Heart right ventricle (tissue), 16 donors: ENCODE results near the gene CACNA2D1. TPM values are rescaled to one million over a fixed set of nuclear protein-coding genes. Genes with fewer than 3 reads are reported as not detected.
A peak's percentile ranks its signal among the peaks of the same experiment; 100 is the strongest.

ENCODE experiments used
- ATAC-seq, 8 donors: fragments of 200-7000 bp; cut with Tn5 transposase; one replicate each; pipeline ENCODE4 v1.9.1; 2020; ENCODE audit warnings: mild to moderate bottlenecking in 8 of 8, moderate library complexity in 8 of 8, moderate number of reproducible peaks in 1 of 8
- DNase-seq, 2 donors: peaks; one replicate each; pipeline ENCODE4 v3.0.0-alpha.2; 2020
- H3K27ac ChIP-seq, 10 donors: fragments of 200-600 bp; sonication (generic) in 2 of 10; one replicate each; pipeline versions ENCODE4 v1.5.0 to v1.8.0; 2020 to 2022; ENCODE audit warnings: mild to moderate bottlenecking in 3 of 10
- H3K27me3 ChIP-seq, 7 donors: fragments of 200-600 bp; one replicate each; pipeline ENCODE4 v1.8.0; 2021 to 2022; ENCODE audit warnings: mild to moderate bottlenecking in 2 of 7
- H3K36me3 ChIP-seq, 9 donors: fragments of 200-600 bp; sonication (generic) in 1 of 9; one replicate each; pipeline versions ENCODE4 v1.5.0 to v1.8.0; 2020 to 2022; ENCODE audit warnings: mild to moderate bottlenecking in 2 of 9
- H3K4me1 ChIP-seq, 9 donors: fragments of 200-600 bp; sonication (generic) in 1 of 9; one replicate each; pipeline versions ENCODE4 v1.5.0 to v1.8.0; 2020 to 2022; ENCODE audit warnings: mild to moderate bottlenecking in 4 of 9
- H3K4me3 ChIP-seq, 10 donors: fragments of 200-600 bp; sonication (generic) in 2 of 10; one replicate each; pipeline versions ENCODE4 v1.5.0 to v1.8.0; 2020 to 2022; ENCODE audit warnings: mild to moderate bottlenecking in 7 of 10, moderate library complexity in 2 of 10
- H3K9me3 ChIP-seq, 11 donors: fragments of 200-600 bp in 10 of 11; sonication (generic) in 2 of 11; one replicate each; pipeline versions ENCODE4 v1.5.0 to v1.8.0; 2013 to 2022; ENCODE audit warnings: mild to moderate bottlenecking in 2 of 11, control low read depth in 1 of 11, moderate library complexity in 1 of 11
- CTCF ChIP-seq, 9 donors: fragments of 200-600 bp; sonication (generic) in 2 of 9; IDR thresholded peaks; one replicate each; pipeline versions ENCODE4 v1.5.0 to v1.8.0; 2021 to 2022; ENCODE audit warnings: antibody characterized with exemption in 9 of 9, mild to moderate bottlenecking in 5 of 9, moderate library complexity in 1 of 9
- WGBS, 2 donors: extraction: QIAGEN DNeasy Blood & Tissue Kit; methylation state at CpG; one replicate each; pipeline ENCODE4 v1.1.7; 2013; ENCODE audit warnings: inconsistent platforms in 1 of 2; 5-methylcytosine and 5-hydroxymethylcytosine counted together
- intact Hi-C, 10 donors: fragments of 100-400 bp; cut with DNase I; formaldehyde crosslinking; loops; one replicate each; pipeline versions ENCODE4 v1.11.1 to v1.14.2; 2022
- polyA plus RNA-seq, 2 donors: library from polyadenylated mRNA; stranded (reverse); fragments of 200-250 nt; gene quantifications; one replicate each; pipeline ENCODE4 v1.2.3, GENCODE V29; 2013
- total RNA-seq, 10 donors: library from RNA; stranded (reverse); fragmentation: NEBNext Ultra II Directional in 3 of 10; extraction: Animal tissue kit (Norgen Biotek cat#: 25700) in 3 of 10; gene quantifications; one replicate each; pipeline versions ENCODE4 v1.2.1 to v1.2.4, GENCODE V29; 2021 to 2023
- donor health status: Arrhythmogenic right ventricular cardiomyopathy.
- donor health status: ischemic (EF 13 %, LVEDD 7.1; RV severe dilation, severe dysfunction).
- donor health status: healthy with polysubstance abuse.
- donor health status: DM: no; HTN: yes; CAD: no.
- donor health status: DM: no; HTN: no; CAD: no.
- donor health status: ischemic (EF 25% LVEDD 6.9; RV normal size, moderate dysfunction).
- donor health status: ischemic (EF 25% LVEDD 5.7; RV mildly dilated, moderate dysfunction).
- donor health status: healthy.
- donor health status: DM: yes; HTN: yes; CAD: no.
- donor health status: Ischemic cardiomyopathy.
- donor health status: ischemic (EF 35%, LVEDD 5.7; RV mildly dilated, moderate dysfunction).
- donor health status: nonischemic (EF 11% LVEDD 7.7; RV severe dilation, severe dysfunction).
- donor health status: DM: yes; HTN: yes; CAD: no.
- donor health status: PGD.
- donor health status: ischemic (EF 29% LVEDD 5.4; RV normal size, mild dysfunction).
- donor health status: nonischemic (EF 23%, LVEDD 6.1; RV moderate dilation, normal function).

The CACNA2D1 gene
- total and polyA plus RNA-seq, 12 donors = 7.0 to 131 (median 69.3) TPM

GRCh38 chr7:82172881-82173280 lies 270.7 kb downstream of the CACNA2D1 start:
- Histone ChIP-seq H3K27me3 (no peaks in the 10 kb centered on the region), H3K27ac (no peak overlapping the region), H3K9me3 (peaks cover 0 to 8% (median 0%) of the 10 kb centered on the region in 11 donors), H3K4me3 (no peak overlapping the region), H3K4me1 (peaks cover 0 to 14% (median 0%) of the 10 kb centered on the region in 9 donors), H3K36me3 (no peaks in the 10 kb centered on the region)
- ATAC-seq (no peak), DNase-seq (no peak)
- intact Hi-C loops = loop anchor here in 2 of 10 donors (10.0 kb wide), 2 partner anchors 272 to 402 kb away; partner anchors contain the start of gene CACNA2D1 (in 1 of the 2)
- 62 to 70% methylated on average over 2 of the region's 2 CpGs for WGBS, 2 donors
- no peak for TF ChIP-seq CTCF (IDR thresholded peaks at IDR 0.05)

- WGBS, 2 donors = 94 to 96% methylated on average over 1 of the region's 1 CpG
- no peak overlapping the region for H3K4me3 ChIP-seq
- H3K36me3 ChIP-seq = no peaks in the 10 kb centered on the region
- no peak for ATAC-seq
- H3K9me3 ChIP-seq = peaks cover 0 to 8% (median 0%) of the 10 kb centered on the region in 11 donors
- TF ChIP-seq CTCF (IDR thresholded peaks at IDR 0.05) = no peak
- H3K4me1 ChIP-seq = peaks cover 0 to 14% (median 0%) of the 10 kb centered on the region in 9 donors
- H3K27ac ChIP-seq = no peak overlapping the region
- H3K27me3 ChIP-seq = no peaks in the 10 kb centered on the region
- no peak for DNase-seq
- intact Hi-C loops = loop anchor here in 2 of 10 donors (10.0 kb wide), 2 partner anchors 273 to 403 kb away; partner anchors contain the start of gene CACNA2D1 (in 1 of the 2)
These were observed 271.6 kb downstream of the CACNA2D1 start for GRCh38 chr7:82172017-82172416.

- 71 to 72% methylated on average over 2 of the region's 2 CpGs for WGBS, 2 donors
These were observed 275.8 kb downstream of the CACNA2D1 start for GRCh38 chr7:82167558-82168314.

More at GRCh38 chr7:82167558-82168314, 275.8 kb downstream of the CACNA2D1 start:
- intact Hi-C loops = loop anchor here in 1 of 10 donors (10.0 kb wide), 1 partner anchor 407 kb away; no protein-coding TSS in a partner anchor
- TF ChIP-seq CTCF (IDR thresholded peaks at IDR 0.05) = no peak
- ATAC-seq = peak in 1 of 8 donors; percentile 44
- H3K9me3 ChIP-seq = peaks cover 0 to 8% (median 0%) of the 10 kb centered on the region in 11 donors
- H3K4me3 ChIP-seq = no peak overlapping the region
- no peak for DNase-seq
- no peaks in the 10 kb centered on the region for H3K27me3 ChIP-seq
- no peak overlapping the region for H3K27ac ChIP-seq
- H3K36me3 ChIP-seq = no peaks in the 10 kb centered on the region
- peaks cover 0 to 23% (median 5%) of the 10 kb centered on the region in 9 donors for H3K4me1 ChIP-seq
